ENCODE data around the gene KRTAP10-10. TPM values are rescaled to one million over a fixed set of nuclear protein-coding genes. Genes with fewer than 3 reads are reported as not detected.

The KRTAP10-10 gene
- total RNA-seq, 1 donor from 2014 or later = not detected

DNA sequence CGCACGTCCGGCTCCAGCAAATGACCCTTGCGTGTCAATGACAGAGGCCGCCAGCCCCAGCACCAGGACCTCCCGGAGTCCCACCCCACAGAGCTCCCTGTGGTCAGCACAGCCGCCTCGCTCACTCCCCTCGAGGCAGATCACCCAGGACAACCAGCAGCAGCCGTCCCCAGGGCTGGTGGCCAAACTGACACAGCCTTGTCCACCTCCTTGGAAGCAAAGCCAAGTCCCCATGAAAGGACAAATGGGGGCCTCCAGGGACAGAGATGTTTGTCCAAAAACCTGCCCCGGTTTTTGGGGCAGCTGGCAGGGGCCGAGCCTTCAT lies 2.1 kb downstream of the KRTAP10-10 start:
- Histone ChIP-seq H3K4me3 (no peak overlapping the region), H3K9me3 (ENCODE audit: low read depth) (peaks cover under 1% of the 10 kb centered on the region), H3K4me2 (no peak overlapping the region), H3K27me3 (no peaks in the 10 kb centered on the region), H3K4me1 (peaks cover 11% of the 10 kb centered on the region), H3K27ac (no peak overlapping the region), H3K79me2 (ENCODE audit: low read depth) (no peaks in the 10 kb centered on the region), H2AFZ (replicated peaks) (no peak overlapping the region), H3F3A (ENCODE audit: low read depth) (peaks cover 8% of the 10 kb centered on the region), H4K20me1 (ENCODE audit: low read depth) (no peaks in the 10 kb centered on the region), H3K36me3 (no peaks in the 10 kb centered on the region), H3K9ac (no peak overlapping the region)
- TF ChIP-seq EZH2phosphoT487 (IDR thresholded peaks at IDR 0.05) = no peak
- no peak for TF ChIP-seq EZH2 (IDR thresholded peaks at IDR 0.05)
- TF ChIP-seq, protein P1, sequence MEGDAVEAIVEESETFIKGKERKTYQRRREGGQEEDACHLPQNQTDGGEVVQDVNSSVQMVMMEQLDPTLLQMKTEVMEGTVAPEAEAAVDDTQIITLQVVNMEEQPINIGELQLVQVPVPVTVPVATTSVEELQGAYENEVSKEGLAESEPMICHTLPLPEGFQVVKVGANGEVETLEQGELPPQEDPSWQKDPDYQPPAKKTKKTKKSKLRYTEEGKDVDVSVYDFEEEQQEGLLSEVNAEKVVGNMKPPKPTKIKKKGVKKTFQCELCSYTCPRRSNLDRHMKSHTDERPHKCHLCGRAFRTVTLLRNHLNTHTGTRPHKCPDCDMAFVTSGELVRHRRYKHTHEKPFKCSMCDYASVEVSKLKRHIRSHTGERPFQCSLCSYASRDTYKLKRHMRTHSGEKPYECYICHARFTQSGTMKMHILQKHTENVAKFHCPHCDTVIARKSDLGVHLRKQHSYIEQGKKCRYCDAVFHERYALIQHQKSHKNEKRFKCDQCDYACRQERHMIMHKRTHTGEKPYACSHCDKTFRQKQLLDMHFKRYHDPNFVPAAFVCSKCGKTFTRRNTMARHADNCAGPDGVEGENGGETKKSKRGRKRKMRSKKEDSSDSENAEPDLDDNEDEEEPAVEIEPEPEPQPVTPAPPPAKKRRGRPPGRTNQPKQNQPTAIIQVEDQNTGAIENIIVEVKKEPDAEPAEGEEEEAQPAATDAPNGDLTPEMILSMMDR (IDR thresholded peaks at IDR 0.05) = no peak
- no peak overlapping the region for H3K27ac Mint-ChIP-seq
- DNase-seq (ENCODE audit: low spot score) = no peak
- peaks cover 19% of the 10 kb centered on the region for H3K9me3 Mint-ChIP-seq
- peaks cover 16% of the 10 kb centered on the region for H3K4me1 Mint-ChIP-seq
- H3K4me3 Mint-ChIP-seq = no peak overlapping the region
- H3K36me3 Mint-ChIP-seq = no peaks in the 10 kb centered on the region
- H3K27me3 Mint-ChIP-seq (ENCODE audit: insufficient read depth, low read depth) = peaks cover 14% of the 10 kb centered on the region

GRCh38 chr21:44640761-44641160 lies 3.6 kb downstream of the KRTAP10-10 start:
- H3K4me1 Mint-ChIP-seq = peaks cover 16% of the 10 kb centered on the region
- no peak for DNase-seq (ENCODE audit: low spot score)

DNA sequence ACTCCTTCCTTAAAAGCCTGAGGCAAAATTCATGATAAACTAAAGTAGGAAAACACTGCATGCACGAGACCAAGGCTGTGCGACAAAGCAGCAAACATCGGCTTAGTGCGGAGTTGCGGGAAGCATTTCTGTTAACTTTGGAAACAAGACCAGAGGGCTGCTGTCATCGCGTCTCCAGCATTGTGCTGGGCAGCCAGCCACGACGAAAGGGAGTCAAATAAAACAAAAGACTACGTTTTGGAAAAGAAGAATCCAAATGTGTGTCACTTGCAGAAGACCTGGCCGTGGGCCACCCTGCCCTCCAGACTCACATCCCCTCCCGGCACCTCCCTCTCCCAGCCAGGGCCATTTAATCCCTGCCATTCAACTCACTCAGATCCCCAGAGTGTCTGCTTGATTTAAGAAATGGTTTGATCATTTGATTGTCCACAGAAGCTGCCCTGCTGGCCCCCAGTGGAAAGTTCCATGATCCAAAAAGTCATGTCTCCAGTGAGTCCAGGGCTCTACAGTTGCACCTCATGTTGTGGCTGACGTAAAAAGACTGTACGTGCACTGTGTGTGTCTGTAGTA lies 6.7 kb downstream of the KRTAP10-10 start:
- Histone ChIP-seq H3F3A (ENCODE audit: low read depth) (peaks cover 16% of the 10 kb centered on the region), H3K9me3 (ENCODE audit: low read depth) (peaks cover 8% of the 10 kb centered on the region), H3K9ac (no peak overlapping the region), H4K20me1 (ENCODE audit: low read depth) (no peaks in the 10 kb centered on the region), H3K4me2 (no peak overlapping the region), H3K4me3 (no peak overlapping the region), H3K79me2 (ENCODE audit: low read depth) (no peaks in the 10 kb centered on the region), H3K4me1 (peaks cover 19% of the 10 kb centered on the region), H2AFZ (replicated peaks) (peak overlapping the region; percentile 31), H3K27me3 (no peaks in the 10 kb centered on the region), H3K36me3 (no peaks in the 10 kb centered on the region), H3K27ac (no peak overlapping the region)
- peak; percentile 37 for DNase-seq (ENCODE audit: low spot score)
- Mint-ChIP-seq H3K9me3 (peaks cover 36% of the 10 kb centered on the region), H3K27ac (no peak overlapping the region), H3K36me3 (no peaks in the 10 kb centered on the region), H3K4me3 (no peak overlapping the region), H3K27me3 (ENCODE audit: insufficient read depth, low read depth) (peaks cover 18% of the 10 kb centered on the region), H3K4me1 (peaks cover 15% of the 10 kb centered on the region)
- no peak for TF ChIP-seq EZH2 (IDR thresholded peaks at IDR 0.05)
- TF ChIP-seq, protein P1 (IDR thresholded peaks at IDR 0.05) = no peak
- no peak for TF ChIP-seq EZH2phosphoT487 (IDR thresholded peaks at IDR 0.05)

More at GRCh38 chr21:44640761-44641160, 3.6 kb downstream of the KRTAP10-10 start:
- peaks cover 30% of the 10 kb centered on the region for H3K9me3 Mint-ChIP-seq
- H3K9ac ChIP-seq = no peak overlapping the region
- H3K9me3 ChIP-seq (ENCODE audit: low read depth) = peaks cover 8% of the 10 kb centered on the region
- H4K20me1 ChIP-seq (ENCODE audit: low read depth) = no peaks in the 10 kb centered on the region
- TF ChIP-seq, protein P1 (IDR thresholded peaks at IDR 0.05) = no peak
- TF ChIP-seq EZH2 (IDR thresholded peaks at IDR 0.05) = no peak
- no peak for TF ChIP-seq EZH2phosphoT487 (IDR thresholded peaks at IDR 0.05)
- H3K27me3 Mint-ChIP-seq (ENCODE audit: insufficient read depth, low read depth) = peaks cover 12% of the 10 kb centered on the region
- H2AFZ ChIP-seq (replicated peaks) = no peak overlapping the region
- no peaks in the 10 kb centered on the region for H3K36me3 ChIP-seq
- H3K27ac Mint-ChIP-seq = no peak overlapping the region
- H3K27ac ChIP-seq = no peak overlapping the region
- H3K36me3 Mint-ChIP-seq = no peaks in the 10 kb centered on the region
- no peak overlapping the region for H3K4me3 ChIP-seq
- peaks cover 11% of the 10 kb centered on the region for H3K4me1 ChIP-seq
- no peaks in the 10 kb centered on the region for H3K79me2 ChIP-seq (ENCODE audit: low read depth)
- H3K4me2 ChIP-seq = no peak overlapping the region
- H3K27me3 ChIP-seq = no peaks in the 10 kb centered on the region
- H3K4me3 Mint-ChIP-seq = no peak overlapping the region
- peaks cover 9% of the 10 kb centered on the region for H3F3A ChIP-seq (ENCODE audit: low read depth)

All from neural progenitor cell (in vitro differentiated cells).